ENCODE data around the gene MRPL23. TPM values are rescaled to one million over a fixed set of nuclear protein-coding genes. Genes with fewer than 3 reads are reported as not detected.

The MRPL23 gene
- total and polyA plus RNA-seq, 2 of the 13 experiments (the other 11 are each of a cell fraction or from before 2014, with no cell fraction given) = 67.8 to 123 TPM

GRCh38 chr11:1920909-1921573 is 26.1 kb upstream of the MRPL23 start:
- Histone ChIP-seq H4K20me1 (ENCODE audit: insufficient read depth, low read length) (no peaks in the 10 kb centered on the region), H3K9ac (ENCODE audit: insufficient read depth, low read depth, low read length) (no peak overlapping the region), H3K79me2 (ENCODE audit: insufficient read depth, low read length) (no peaks in the 10 kb centered on the region), H3K27ac (ENCODE audit: extremely low read length, insufficient read depth, low read length) (no peak overlapping the region), H3K4me3 (replicated peaks in 1 of 3; ENCODE audit: insufficient read depth in 1 of 3, low read depth in 2 of 3, low read length in 3 of 3) (no peak overlapping the region), H3K27me3 (ENCODE audit: control insufficient read depth in 1 of 2, insufficient read depth in 2 of 2, low read length in 2 of 2) (peaks cover 29 to 70% of the 10 kb centered on the region in 2 experiments), H3K36me3 (replicated peaks in 1 of 2; ENCODE audit: control insufficient read depth in 1 of 2, insufficient read depth in 2 of 2, low read length in 2 of 2) (no peaks in the 10 kb centered on the region), H3K9me3 (ENCODE audit: low read length) (no peaks in the 10 kb centered on the region), H2AFZ (ENCODE audit: low read length) (no peak overlapping the region), H3K4me2 (ENCODE audit: low read depth, low read length) (no peak overlapping the region), H3K4me1 (ENCODE audit: insufficient read depth, low read length) (no peaks in the 10 kb centered on the region)
- WGBS (ENCODE audit: low lambda C conversion rate) = 32% methylated on average over 4 of the region's 21 CpGs
- POLR2A ChIA-PET = no interaction called here
- FAIRE-seq = no peak
- in situ Hi-C loops (cut with HindIII; ENCODE audit: extremely low pct_ligation_motif_present, low pct_unique_long_range_greater_than_20kb) = no loop called here
- no TSS peak for BruUV-seq (replicated peaks)
- ATAC-seq = no peak
- TF ChIP-seq ATF1 (CRISPR knock-in tag; IDR thresholded peaks at IDR 0.05) (no peak), ARID3A (IDR thresholded peaks at IDR 0.05; ENCODE audit: low read depth, low read length) (no peak), ZNF292 (CRISPR knock-in tag; IDR thresholded peaks at IDR 0.05; ENCODE audit: borderline replicate concordance, low read depth) (no peak), ZMYM2 (CRISPR knock-in tag; IDR thresholded peaks at IDR 0.05) (no peak), ZNF33A (CRISPR knock-in tag; IDR thresholded peaks at IDR 0.05; ENCODE audit: borderline replicate concordance) (no peak), MED8 (CRISPR knock-in tag; IDR thresholded peaks at IDR 0.05; ENCODE audit: insufficient replicate concordance) (no peak), E2F5 (CRISPR knock-in tag; conservative IDR thresholded peaks at IDR 0.05) (no peak), RARG (CRISPR knock-in tag; IDR thresholded peaks at IDR 0.05; ENCODE audit: low read depth) (no peak), BORCS8-MEF2B (CRISPR knock-in tag; IDR thresholded peaks at IDR 0.05) (no peak), IRF9 (CRISPR knock-in tag; IDR thresholded peaks at IDR 0.05; ENCODE audit: borderline replicate concordance) (no peak), ZNF574 (CRISPR knock-in tag; IDR thresholded peaks at IDR 0.05) (no peak), SP4 (CRISPR knock-in tag; IDR thresholded peaks at IDR 0.05) (no peak), ZNF780A (CRISPR knock-in tag; IDR thresholded peaks at IDR 0.05) (no peak), ZNF326 (CRISPR knock-in tag; IDR thresholded peaks at IDR 0.05; ENCODE audit: borderline replicate concordance) (no peak), NFATC3 (CRISPR knock-in tag; IDR thresholded peaks at IDR 0.05) (no peak), TBL1XR1 (IDR thresholded peaks at IDR 0.05; ENCODE audit: borderline replicate concordance, low read length, partially characterized antibody) (no peak), RELA (CRISPR knock-in tag; IDR thresholded peaks at IDR 0.05) (no peak), ZNF564 (CRISPR knock-in tag; IDR thresholded peaks at IDR 0.05) (no peak), MAX (IDR thresholded peaks at IDR 0.05) (no peak)
- CTCF ChIA-PET (ENCODE audit: low intra/inter-chr PET ratio, low total read pairs) = no interaction called here
- DNase-seq (ENCODE audit: low spot score) = no peak
- intact Hi-C loops (cut with micrococcal nuclease; ENCODE audit: unreplicated experiment) = no loop called here

All from HepG2 (cell line).